ENCODE data around the gene DTNB.

GRCh38 chr2:25402477-25402876 is 270.9 kb downstream of the DTNB start:
- TF ChIP-seq CTCF (IDR thresholded peaks at IDR 0.05; ENCODE audit: extremely low read depth in 1 of 2, insufficient read depth in 1 of 2, low read depth in 1 of 2, low read length in 2 of 2) (no peak), POLR2AphosphoS5 (IDR thresholded peaks at IDR 0.05; ENCODE audit: insufficient read depth, low read depth, low read length) (no peak), EZH2 (IDR thresholded peaks at IDR 0.05; ENCODE audit: borderline replicate concordance, low read depth, low read length, severe bottlenecking) (no peak), MAX (IDR thresholded peaks at IDR 0.05; ENCODE audit: insufficient read depth, insufficient read length) (no peak), POLR2A (IDR thresholded peaks at IDR 0.05; ENCODE audit: low read depth, low read length) (no peak), JUN (IDR thresholded peaks at IDR 0.05; ENCODE audit: borderline replicate concordance, insufficient read depth, insufficient read length, low read depth) (no peak), MYC (IDR thresholded peaks at IDR 0.05; ENCODE audit: low read depth, low read length) (no peak), FOS (IDR thresholded peaks at IDR 0.05; ENCODE audit: borderline replicate concordance, insufficient read depth, low read length) (no peak), GATA2 (IDR thresholded peaks at IDR 0.05; ENCODE audit: insufficient read depth, insufficient read length, low read depth, low read length) (no peak)
